HG03135 (cell line): Measurements from ENCODE around the gene ISM1.

ENCODE experiments used
- ATAC-seq: cut with Tn5 transposase; IDR thresholded peaks from one replicate; pipeline ENCODE4 v1.9.1; 2021; ENCODE audit warnings: mild to moderate bottlenecking, moderate library complexity; ENCODE audit not compliant: unreplicated experiment

Gene ISM1

GRCh38 chr20:13220904-13221297 is at the start of gene ISM1:
TSS of gene ISM1 (plus strand) at chr20:13221274. CDS start at chr20:13221777, 503 bp downstream.
- no peak for ATAC-seq

GRCh38 chr20:13173201-13173600 is 47.9 kb upstream of the ISM1 start:
- no peak for ATAC-seq

- ATAC-seq = no peak
These were observed 46.7 kb upstream of the ISM1 start for GRCh38 chr20:13174402-13174801.

DNA sequence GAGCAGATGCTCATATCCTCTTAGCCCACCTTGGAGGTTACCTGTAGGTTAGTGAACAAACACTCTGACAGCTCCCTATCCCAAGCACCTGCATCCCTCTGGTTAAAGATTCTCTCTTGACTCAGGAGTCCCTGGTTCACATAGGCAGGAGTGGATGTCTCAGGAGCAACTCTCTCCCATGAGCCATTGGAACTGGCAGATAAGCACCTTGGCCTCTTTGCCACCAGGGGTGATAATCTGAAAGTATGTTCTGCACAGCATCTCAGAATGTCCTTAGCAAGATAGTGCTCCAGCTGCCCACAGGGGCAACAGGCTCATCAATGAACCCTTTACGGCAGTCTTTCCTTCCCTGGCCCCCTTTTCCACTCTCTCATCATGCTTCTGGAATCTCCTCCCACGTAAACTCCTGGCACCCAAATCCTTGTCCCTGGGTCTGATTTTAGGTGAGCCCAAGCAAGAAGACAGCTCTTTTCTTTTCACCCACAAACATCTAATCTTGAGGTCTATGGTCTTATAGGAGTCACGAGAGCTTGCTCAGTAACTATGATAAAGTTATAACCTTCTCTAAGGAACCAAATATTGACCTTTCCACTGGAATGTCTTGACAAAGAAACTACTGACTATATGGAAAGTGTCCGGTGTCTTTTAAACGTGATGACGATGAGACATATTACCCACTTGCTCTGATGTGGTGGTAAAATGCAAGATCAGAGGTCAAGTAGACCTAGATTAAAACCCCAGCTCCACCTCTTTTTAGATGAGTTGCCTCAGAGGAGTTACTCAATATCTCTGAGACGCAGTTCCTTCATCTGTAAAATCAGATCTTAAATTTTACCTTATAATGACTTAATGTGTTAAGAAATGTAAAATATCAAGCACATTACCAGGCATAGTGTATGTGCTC is 39.8 kb upstream of the ISM1 start:
- no peak for ATAC-seq

- ATAC-seq = no peak
These were observed 38.1 kb upstream of the ISM1 start for GRCh38 chr20:13183005-13183404.

DNA sequence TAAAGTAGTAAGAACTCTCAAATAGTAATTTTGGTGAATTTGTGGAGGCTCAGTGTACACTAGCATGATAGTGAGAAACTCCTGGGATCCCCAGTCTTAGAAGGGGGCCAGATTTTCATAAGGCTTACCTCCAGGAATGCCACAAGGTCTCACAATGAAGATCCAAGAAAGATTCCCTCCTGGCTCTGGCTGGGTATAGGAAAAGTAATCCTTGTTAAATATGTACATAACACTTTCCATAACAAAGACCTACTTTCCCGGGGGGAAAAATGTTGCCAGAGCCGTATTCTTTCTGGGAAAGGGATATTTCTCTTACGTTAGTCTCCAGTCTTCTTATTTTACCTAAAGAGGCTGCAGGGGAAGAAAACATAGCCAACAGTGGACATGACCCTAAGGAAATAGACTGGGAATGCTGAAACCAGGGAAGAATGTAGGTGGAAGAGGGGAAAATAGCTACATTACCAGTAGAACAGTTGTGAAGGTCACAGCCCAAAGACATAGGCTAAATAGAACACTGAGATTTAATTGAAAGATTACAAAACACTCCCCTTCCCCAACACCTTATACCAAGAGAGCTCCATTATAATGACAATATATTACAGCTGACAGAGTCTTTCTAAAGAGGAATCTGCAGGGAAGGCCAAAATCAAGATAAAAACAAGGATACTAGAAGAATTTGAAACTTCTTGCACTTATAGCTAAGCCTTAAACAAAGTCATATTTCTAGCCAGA is 34.9 kb upstream of the ISM1 start:
- no peak for ATAC-seq

DNA sequence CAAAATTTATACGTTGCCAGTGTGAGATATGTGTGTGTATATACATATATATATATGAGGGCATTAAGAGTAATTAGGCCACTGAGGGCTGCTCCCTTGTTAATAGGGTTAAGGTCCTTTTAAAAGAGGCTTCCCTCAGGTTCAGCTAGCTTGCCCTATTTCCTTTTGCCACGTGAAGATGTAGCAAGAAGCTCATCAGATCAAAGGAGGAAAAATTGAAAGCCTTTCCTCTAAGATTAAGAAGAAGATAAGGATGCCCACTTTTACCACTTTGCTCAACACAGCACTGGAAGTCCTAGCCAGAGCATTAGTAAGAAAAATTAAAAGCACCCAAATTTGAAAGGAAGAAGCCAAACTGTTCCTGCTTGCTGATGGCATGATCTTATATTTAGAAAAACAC is 33.2 kb upstream of the ISM1 start:
- ATAC-seq = no peak

DNA sequence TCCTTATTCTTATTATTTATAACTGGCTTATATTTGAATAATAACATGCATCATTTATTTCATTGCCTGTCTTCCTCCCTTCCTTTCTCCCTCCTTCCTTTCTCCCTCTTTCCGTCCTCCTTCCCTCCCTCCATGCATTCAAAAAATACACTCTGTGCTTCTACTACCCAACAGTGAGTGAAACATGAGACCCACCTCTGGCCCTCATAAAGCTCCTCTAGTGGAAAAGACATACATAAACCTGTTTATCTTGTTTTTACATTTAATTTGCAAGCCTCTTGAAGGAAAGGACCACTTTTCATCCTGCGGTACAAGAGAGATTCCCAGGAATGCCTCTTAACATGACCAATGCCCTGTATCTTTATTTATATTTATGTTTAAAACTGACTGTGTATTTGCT is 21.8 kb upstream of the ISM1 start:
- ATAC-seq = no peak

DNA sequence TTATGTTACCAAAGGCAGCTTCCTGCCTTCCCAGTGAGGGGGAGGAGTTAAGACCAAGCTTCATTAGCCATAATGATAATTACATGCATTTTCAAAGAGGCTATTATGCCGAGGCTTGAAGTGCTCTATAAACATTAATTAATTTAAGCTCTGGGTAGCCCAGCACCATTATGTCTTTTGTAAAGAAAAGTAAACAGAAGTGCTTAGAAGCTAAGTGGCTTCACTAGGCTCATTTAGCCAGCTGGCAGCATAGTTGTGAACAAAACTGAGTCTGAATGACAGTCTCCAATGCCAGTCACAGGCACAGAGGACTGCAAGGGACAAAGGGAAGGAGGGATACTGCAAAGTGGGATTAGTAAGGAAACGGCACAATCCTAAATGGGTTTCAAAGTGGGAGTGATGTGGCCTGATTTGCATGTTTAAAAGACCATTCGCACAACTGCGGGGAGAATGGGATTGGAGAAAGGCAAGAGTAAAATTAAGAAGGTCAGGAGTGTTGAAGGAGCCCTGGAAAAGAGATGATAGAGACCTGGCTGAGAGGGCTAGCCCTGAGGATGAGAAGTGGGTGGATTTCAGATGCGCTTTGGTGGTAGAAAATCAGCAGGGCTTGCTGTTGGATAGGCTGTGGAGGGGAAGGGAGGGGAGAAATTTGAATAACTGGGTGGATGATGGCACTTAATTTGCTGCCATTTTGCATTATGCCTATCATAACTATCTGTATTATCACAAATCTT is 20.1 kb upstream of the ISM1 start:
- no peak for ATAC-seq

- ATAC-seq = no peak
These were observed 18.5 kb upstream of the ISM1 start for GRCh38 chr20:13202565-13202964.

- ATAC-seq = no peak
These were observed 15.6 kb upstream of the ISM1 start for GRCh38 chr20:13205425-13205824.

GRCh38 chr20:13205848-13206434 is 15.1 kb upstream of the ISM1 start:
- no peak for ATAC-seq

DNA sequence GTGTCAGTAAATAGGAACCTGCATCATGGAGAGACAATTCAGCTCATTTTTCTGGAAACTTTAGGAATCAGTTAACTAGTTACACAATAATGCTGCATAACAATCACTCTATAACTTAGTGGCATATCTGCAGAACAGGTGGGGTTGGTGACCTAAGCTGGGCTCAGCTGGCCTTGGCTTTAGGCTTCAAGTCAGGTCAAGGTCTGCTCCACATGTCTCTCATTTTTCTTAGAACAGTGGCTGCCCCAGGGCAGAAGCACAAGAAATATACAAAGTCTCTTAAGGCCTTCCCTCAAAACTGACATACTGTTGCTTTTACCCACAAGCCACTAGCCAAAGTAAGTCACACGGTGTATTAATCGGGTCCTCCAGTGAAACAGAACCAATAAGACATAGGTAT is 14.1 kb upstream of the ISM1 start:
- no peak for ATAC-seq

DNA sequence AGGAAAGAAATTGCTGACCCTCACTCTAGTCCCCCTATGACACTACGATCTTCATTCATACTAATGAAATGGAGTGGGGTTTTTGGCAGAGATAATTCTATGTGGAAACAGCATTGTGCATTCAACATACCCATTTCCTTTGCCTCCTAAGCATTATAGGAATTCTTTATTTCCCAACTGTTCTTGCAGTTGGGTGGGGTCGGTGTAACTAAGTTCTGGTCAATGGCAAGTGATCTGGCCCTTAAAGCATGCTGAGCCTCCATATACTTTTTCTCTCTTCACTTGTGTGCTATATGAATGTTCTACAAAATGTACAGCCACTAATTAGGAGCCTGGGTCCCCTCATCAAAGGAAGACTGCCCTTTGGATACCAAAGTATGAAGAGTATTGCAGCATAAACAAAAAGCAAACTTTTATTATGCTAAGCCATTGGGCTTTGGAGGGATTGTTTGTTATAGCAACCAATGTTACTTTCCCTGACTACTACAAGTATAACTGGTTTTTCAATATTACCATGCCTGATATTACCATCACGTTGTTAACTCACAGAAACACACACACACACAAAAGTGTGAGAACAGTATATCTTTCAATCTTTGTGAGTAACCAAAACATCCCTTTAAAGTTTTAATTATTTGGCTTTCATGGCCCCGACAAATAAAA is 9.0 kb upstream of the ISM1 start:
- ATAC-seq = no peak

DNA sequence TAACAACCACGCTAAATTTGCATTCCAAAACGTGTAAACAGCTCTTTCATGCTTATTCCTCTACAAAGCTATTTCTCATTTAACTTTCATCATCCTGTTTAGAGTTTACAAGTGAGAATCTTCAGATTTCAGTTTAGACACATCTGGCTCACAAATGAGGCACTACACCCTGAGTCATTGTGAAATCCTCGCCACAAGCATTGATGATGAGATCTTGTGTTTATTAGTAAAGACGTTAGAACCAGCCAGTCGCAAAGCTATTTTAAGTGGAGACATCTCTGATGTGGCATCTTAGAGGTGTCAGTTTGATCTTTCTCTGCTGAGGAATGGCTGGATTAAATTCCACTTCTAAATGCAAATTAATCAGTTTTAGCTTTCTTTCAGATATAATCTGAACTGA is 8.3 kb upstream of the ISM1 start:
- no peak for ATAC-seq

DNA sequence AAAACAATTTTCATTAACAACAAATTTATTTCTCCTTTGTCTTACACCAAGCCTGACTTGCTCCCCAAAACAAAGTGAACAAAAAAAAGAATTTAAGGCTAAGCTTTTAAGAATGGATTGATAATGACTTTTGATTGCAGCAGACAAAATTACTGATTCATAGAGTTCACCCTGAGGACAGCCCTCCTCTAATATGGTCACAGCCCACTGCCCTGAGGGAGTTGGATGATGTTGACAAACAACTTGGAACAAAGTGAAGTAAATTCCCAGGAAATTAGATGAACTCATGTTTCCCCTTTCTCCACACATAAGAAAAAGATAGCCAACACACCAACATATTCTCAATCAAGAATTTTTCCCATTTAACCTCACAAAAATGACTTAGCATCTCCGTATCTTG is 7.7 kb upstream of the ISM1 start:
- ATAC-seq = no peak

DNA sequence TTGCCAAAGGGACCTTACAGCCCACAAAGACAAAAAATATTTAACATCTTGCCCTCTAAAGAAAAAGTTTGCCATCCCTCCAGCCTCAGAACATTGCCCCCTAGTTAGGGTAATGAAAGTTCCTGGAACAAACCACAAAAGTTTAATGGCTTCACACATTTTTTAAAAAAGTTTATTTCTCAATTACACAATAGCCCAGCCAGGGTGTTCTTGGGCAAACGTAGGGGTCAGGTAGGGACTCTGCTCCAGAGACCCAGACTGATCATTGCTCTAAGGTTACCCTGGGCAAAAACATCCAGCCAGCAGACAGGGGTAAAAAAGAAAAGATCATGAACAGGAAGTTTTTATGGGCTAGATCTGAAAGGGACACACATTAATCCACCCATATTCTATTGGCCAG is 4.5 kb upstream of the ISM1 start:
- ATAC-seq = no peak

GRCh38 chr20:13219327-13220193 is 1.5 kb upstream of the ISM1 start:
- no peak for ATAC-seq

DNA sequence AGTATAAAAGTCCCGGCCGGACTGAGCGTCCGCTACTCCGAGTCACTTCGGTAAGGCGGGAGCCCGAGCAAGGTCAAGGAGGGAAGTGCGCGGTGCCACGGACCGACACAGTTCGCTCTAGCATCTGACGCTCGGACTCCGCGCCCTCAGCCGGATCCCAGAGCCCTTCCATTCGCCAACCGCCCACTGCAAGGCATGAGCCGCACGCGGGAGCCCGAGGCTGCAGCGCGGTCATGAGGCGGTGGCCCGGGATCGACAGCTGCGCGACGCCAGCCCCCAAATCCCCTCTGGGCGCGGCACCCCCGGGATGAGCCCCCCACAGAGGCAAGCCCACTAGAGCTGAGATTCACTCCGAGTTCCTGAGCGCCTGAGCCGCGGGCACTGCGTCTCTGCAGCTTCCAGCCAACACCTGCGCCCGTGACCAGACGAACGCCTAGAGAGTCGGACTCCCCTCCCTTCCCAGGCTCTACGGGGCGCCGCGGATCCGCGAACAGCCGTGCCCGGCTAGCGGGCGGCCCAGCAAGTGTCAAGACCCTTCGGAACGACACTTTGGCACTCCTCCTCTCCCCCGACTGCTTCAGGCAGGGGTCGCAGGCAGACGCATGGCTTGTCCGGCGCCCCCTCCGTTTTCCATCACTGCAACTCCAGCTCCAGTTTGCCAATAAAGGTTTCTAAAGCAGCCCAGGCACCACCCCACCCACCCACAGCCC is 725 bp upstream of the ISM1 start:
- no peak for ATAC-seq
